ENCODE data around the gene KRT75.

DNA sequence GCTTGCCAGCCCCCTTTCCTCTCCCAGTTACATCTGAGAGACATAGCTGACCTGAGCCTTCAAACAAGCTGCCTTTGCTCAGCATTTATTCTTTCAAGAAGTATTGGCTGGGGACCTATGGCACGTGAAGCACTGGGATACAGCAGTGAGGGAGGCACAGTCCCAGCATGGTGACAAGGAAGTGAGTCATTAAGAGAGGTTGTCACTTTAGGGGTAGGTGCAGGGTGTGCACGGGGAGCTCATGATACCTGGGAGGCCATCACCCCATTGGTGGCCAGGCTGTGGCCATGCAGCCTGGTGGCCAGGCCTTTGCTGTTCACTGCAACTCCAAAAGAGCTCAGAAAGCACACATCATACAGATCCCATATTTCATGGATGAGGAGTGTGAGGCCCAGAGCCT lies 5.7 kb upstream of the KRT75 start:
- TF ChIP-seq RXRA (CRISPR knock-in tag; IDR thresholded peaks at IDR 0.05) (no peak), U2AF2 (IDR thresholded peaks at IDR 0.05; ENCODE audit: low read depth, low read length) (no peak), FOXP4 (CRISPR knock-in tag; IDR thresholded peaks at IDR 0.05) (no peak)
